Gastrocnemius medialis (tissue), 4 donors: Measurements from ENCODE around the gene CDK7. TPM values are rescaled to one million over a fixed set of nuclear protein-coding genes. Genes with fewer than 3 reads are reported as not detected.
"Not testable (repeated sequence)": the region's sequence is repeated elsewhere in the genome, so short reads cannot be mapped to it uniquely, and the experiment has no call there.

Experiments
- ATAC-seq, 2 donors: fragments of 150-250 bp; one replicate each; pipeline ENCODE4 v1.9.1; 2016
- DNase-seq, 2 donors: peaks; one replicate each; pipeline ENCODE4 v3.0.0-alpha.2; 2019
- H3K27ac ChIP-seq, 4 donors: fragments of 200-600 bp; sonication (generic); 1 replicate in 1 of 4; 2 replicates in 3 of 4; pipeline ENCODE4 v1.5.1; 2016 to 2018; ENCODE audit warnings: mild to moderate bottlenecking in 2 of 4, moderate library complexity in 1 of 4
- H3K27me3 ChIP-seq, 3 donors: fragments of 200-600 bp; sonication (generic) in 2 of 3; 1 replicate in 1 of 3; 2 replicates in 2 of 3; pipeline versions ENCODE4 v1.5.1 to v1.6.0; 2016 to 2019; ENCODE audit warnings: mild to moderate bottlenecking in 1 of 3, moderate library complexity in 1 of 3
- H3K36me3 ChIP-seq, 2 donors: fragments of 200-600 bp; sonication (generic) in 1 of 2; one replicate each; pipeline ENCODE4 v1.5.1; 2017 to 2018
- H3K4me1 ChIP-seq, 2 donors: fragments of 200-600 bp; sonication (generic) in 1 of 2; one replicate each; pipeline ENCODE4 v1.5.1; 2016 to 2017; ENCODE audit warnings: mild to moderate bottlenecking in 2 of 2
- H3K4me3 ChIP-seq, 4 donors: fragments of 200-600 bp; sonication (generic) in 3 of 4; 1 replicate in 1 of 4; 2 replicates in 3 of 4; pipeline ENCODE4 v1.5.1; 2016 to 2019; ENCODE audit warnings: mild to moderate bottlenecking in 2 of 4
- H3K9me3 ChIP-seq, 3 donors: fragments of 200-600 bp; sonication (generic) in 2 of 3; 1 replicate in 1 of 3; 2 replicates in 2 of 3; pipeline ENCODE4 v1.5.1; 2016 to 2019
- POLR2A ChIP-seq, 2 donors: fragments of 450-650 bp; IDR thresholded peaks; one replicate each; pipeline ENCODE4 v1.6.1; 2017; ENCODE audit warnings: antibody characterized with exemption in 2 of 2, mild to moderate bottlenecking in 2 of 2, moderate library complexity in 2 of 2
- in situ Hi-C, 4 donors: fragments of 200-750 bp; cut with MboI; loops; one replicate each; pipeline versions ENCODE4 v1.15.0 to v1.8.0; 2017; ENCODE audit warnings: low sequenced_read_pairs in 4 of 4
- intact Hi-C: fragments of 100-400 bp; cut with DNase I; formaldehyde crosslinking; loops from one replicate; pipeline ENCODE4 v1.15.1; 2023; ENCODE audit warnings: low total_unique reads
- total RNA-seq, 4 donors: library from RNA; depleted of rRNA; stranded (reverse); fragments of >200 nt; gene quantifications; one replicate each; pipeline versions ENCODE4 v1.1.0 to v1.2.3, GENCODE V29; 2016
- TF ChIP-seq, protein P1 (sequence below), 5 experiments: fragments of 450-650 bp in 3 of 5; fragments of 200-600 bp in 2 of 5; sonication (generic) in 2 of 5; IDR thresholded peaks in 4 of 5; conservative IDR thresholded peaks in 1 of 5; 1 replicate in 4 of 5; 2 replicates in 1 of 5; pipeline ENCODE4 v1.5.1; 2016 to 2019; ENCODE audit warnings: antibody characterized with exemption in 5 of 5, mild to moderate bottlenecking in 3 of 5, moderate library complexity in 3 of 5

Gene CDK7
- total RNA-seq, 4 donors from 2014 or later: 23.4 to 31.6 (median 28.0) TPM

DNA sequence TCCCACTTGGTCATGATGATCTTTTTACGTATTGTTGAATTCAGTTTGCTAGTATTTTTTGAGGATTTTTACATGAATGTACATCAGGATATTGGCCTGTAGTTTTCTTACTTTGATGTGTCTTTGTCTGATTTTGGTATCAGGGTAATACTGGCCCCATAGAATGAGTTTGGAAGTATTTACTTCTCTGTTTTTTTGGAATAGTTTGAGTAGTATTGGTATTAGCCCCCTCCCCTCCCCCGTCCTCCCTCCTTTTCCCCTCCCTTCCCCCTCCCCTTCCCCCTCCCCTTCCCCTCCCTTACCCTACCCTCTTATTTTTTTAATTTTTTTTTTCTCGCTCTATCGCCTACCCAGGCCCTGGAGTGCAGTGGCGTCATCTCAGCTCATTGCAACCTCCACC lies 10.3 kb downstream of the CDK7 start:
- Histone ChIP-seq H3K4me3 (no peak overlapping the region), H3K36me3 (peaks cover 0 to 12% of the 10 kb centered on the region in 2 donors), H3K4me1 (peaks cover 5 to 6% of the 10 kb centered on the region in 2 donors), H3K27me3 (no peaks in the 10 kb centered on the region), H3K27ac (no peak overlapping the region), H3K9me3 (no peaks in the 10 kb centered on the region)
- in situ Hi-C loops (no loop called here), intact Hi-C loops (no loop called here)
- no peak for TF ChIP-seq POLR2A (IDR thresholded peaks at IDR 0.05)
- TF ChIP-seq, protein P1, sequence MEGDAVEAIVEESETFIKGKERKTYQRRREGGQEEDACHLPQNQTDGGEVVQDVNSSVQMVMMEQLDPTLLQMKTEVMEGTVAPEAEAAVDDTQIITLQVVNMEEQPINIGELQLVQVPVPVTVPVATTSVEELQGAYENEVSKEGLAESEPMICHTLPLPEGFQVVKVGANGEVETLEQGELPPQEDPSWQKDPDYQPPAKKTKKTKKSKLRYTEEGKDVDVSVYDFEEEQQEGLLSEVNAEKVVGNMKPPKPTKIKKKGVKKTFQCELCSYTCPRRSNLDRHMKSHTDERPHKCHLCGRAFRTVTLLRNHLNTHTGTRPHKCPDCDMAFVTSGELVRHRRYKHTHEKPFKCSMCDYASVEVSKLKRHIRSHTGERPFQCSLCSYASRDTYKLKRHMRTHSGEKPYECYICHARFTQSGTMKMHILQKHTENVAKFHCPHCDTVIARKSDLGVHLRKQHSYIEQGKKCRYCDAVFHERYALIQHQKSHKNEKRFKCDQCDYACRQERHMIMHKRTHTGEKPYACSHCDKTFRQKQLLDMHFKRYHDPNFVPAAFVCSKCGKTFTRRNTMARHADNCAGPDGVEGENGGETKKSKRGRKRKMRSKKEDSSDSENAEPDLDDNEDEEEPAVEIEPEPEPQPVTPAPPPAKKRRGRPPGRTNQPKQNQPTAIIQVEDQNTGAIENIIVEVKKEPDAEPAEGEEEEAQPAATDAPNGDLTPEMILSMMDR (IDR thresholded peaks at IDR 0.05 in 4 of 5, conservative IDR thresholded peaks at IDR 0.05 in 1 of 5): no peak
- ATAC-seq: no peak
- no peak for DNase-seq

DNA sequence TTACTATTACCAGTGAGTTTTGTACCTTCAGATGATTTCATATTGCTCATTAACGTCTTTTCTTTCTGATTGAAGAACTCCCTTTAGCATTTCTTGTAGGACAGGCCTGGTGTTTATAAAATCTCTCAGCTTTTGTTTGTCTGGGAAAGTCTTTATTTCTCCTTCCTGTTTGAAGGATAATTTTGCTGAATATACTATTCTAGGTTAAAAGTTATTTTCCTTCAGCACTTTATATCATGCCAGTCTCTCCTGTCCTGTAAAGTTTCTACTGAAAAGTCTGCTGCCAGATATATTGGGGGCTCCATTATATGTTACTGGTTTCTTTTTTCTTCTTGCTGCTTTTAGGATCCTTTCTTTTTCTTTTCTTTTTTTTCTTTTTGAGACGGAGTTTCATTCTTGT lies 13.3 kb downstream of the CDK7 start:
- DNase-seq: no peak
- ATAC-seq: no peak
- Histone ChIP-seq H3K27ac (no peak overlapping the region), H3K4me3 (no peak overlapping the region), H3K36me3 (no peaks in the 10 kb centered on the region), H3K9me3 (no peaks in the 10 kb centered on the region), H3K4me1 (no peaks in the 10 kb centered on the region), H3K27me3 (no peaks in the 10 kb centered on the region)
- intact Hi-C loops: no loop called here
- in situ Hi-C loops: no loop called here
- no peak for TF ChIP-seq POLR2A (IDR thresholded peaks at IDR 0.05)
- TF ChIP-seq, protein P1 (IDR thresholded peaks at IDR 0.05 in 4 of 5, conservative IDR thresholded peaks at IDR 0.05 in 1 of 5): no peak

DNA sequence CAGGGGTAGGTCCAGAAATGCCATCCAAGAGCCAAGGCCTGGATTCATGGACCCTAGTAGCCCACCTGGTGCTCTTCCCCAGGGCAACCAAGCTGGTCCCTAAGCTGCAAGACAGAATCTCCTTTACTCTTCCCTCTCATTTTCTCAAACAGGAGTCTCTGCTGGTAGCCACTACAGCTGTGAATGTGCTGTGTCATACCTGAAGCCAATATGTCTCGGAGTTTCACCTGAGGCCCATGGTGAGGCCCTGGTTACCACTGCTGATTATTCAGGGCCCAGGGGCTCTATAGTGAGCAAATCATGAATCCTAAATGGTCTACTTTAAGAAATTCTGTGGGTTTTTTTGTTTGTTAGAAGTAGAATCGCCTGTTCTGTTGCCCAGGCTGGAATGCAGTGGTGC lies 15.9 kb downstream of the CDK7 start:
- TF ChIP-seq POLR2A (IDR thresholded peaks at IDR 0.05): no peak
- TF ChIP-seq, protein P1 (IDR thresholded peaks at IDR 0.05 in 4 of 5, conservative IDR thresholded peaks at IDR 0.05 in 1 of 5): no peak
- Histone ChIP-seq H3K27me3 (no peaks in the 10 kb centered on the region), H3K4me3 (no peak overlapping the region), H3K4me1 (no peaks in the 10 kb centered on the region), H3K27ac (no peak overlapping the region), H3K36me3 (no peaks in the 10 kb centered on the region), H3K9me3 (no peaks in the 10 kb centered on the region)
- no peak for DNase-seq
- intact Hi-C loops: no loop called here
- ATAC-seq: no peak
- in situ Hi-C loops: no loop called here

DNA sequence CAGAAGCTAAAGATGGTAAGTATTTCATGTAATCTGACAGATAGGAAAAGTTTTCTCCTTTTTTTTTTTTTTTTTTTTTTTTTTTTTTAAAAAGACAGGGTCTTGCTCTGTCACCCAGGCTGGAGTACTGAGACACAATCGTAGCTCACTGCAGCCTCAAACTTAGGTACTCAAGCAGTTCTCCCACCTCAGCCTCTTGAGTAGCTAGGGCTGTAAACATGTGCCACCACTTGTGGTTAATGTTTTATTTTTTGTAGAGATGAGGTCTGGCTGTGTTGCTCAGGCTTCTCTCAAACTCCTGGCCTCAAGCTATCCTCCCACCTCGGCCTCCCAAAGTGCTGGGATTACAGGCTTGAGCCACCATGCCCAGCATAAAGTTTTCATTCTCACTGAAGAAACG lies 17.8 kb downstream of the CDK7 start:
- TF ChIP-seq, protein P1 (IDR thresholded peaks at IDR 0.05 in 4 of 5, conservative IDR thresholded peaks at IDR 0.05 in 1 of 5): no peak
- no peak for TF ChIP-seq POLR2A (IDR thresholded peaks at IDR 0.05)
- ATAC-seq (no peak), DNase-seq (no peak)
- intact Hi-C loops (no loop called here), in situ Hi-C loops (no loop called here)
- Histone ChIP-seq H3K4me1 (no peaks in the 10 kb centered on the region), H3K9me3 (no peaks in the 10 kb centered on the region), H3K27me3 (no peaks in the 10 kb centered on the region), H3K36me3 (peaks cover 0 to 2% of the 10 kb centered on the region in 2 donors), H3K27ac (no peak overlapping the region), H3K4me3 (no peak overlapping the region)

DNA sequence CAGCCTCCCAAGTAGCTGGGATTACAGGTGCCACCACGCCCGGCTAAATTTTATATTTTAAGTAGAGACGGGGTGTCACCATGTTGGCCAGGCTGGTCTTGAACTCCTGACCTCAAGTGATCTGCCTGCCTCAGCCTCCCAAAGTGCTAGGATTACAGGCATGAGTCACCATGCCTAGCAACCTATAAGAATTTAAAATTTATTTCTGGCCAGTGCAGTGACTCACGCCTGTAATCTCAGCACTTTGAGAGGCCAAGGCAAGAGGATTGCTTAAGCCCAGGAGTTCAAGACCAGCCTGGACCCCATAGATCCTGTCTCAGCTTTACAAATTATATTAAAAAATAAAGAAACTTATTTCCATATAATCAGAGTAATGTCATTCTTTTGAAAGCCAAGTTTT lies 21.3 kb downstream of the CDK7 start:
- in situ Hi-C loops, intact Hi-C loops, ATAC-seq, H3K27me3 ChIP-seq, H3K4me1 ChIP-seq, H3K27ac ChIP-seq, H3K4me3 ChIP-seq, H3K9me3 ChIP-seq, DNase-seq: not testable (repeated sequence)
- peaks cover 0 to 32% of the 10 kb centered on the region in 2 donors for H3K36me3 ChIP-seq
